ENCODE data around the gene LALBA. TPM values are rescaled to one million over a fixed set of nuclear protein-coding genes. Genes with fewer than 3 reads are reported as not detected.

Gene LALBA
- total RNA-seq, 1 experiment from 2014 or later, result not detected

GRCh38 chr12:48557919-48558318 is 11.9 kb downstream of the LALBA start:
- Histone ChIP-seq H3K9me3 (ENCODE audit: control insufficient read depth, low read depth, low read length) (no peaks in the 10 kb centered on the region), H3K4me1 (ENCODE audit: insufficient read depth, low read length) (no peaks in the 10 kb centered on the region; the same call in 1 of the 2 replicates), H2BK5ac (ENCODE audit: insufficient read length, low read length) (no peak overlapping the region), H2BK20ac (ENCODE audit: low read depth, low read length, poor library complexity, severe bottlenecking) (no peak overlapping the region), H3K56ac (ENCODE audit: insufficient read length, low read depth, low read length) (no peak overlapping the region), H3K23me2 (ENCODE audit: insufficient read length, low read depth, low read length, poor library complexity, severe bottlenecking) (no peaks in the 10 kb centered on the region), H3K4ac (ENCODE audit: low read depth, low read length) (no peak overlapping the region), H3K14ac (ENCODE audit: insufficient read depth, low read length) (no peak overlapping the region), H3K9ac (ENCODE audit: extremely low read depth, insufficient read length, low read length) (no peak overlapping the region), H3K4me2 (ENCODE audit: insufficient read depth, insufficient read length, low read length) (no peak overlapping the region), H4K8ac (replicated peaks; ENCODE audit: insufficient read length, low read depth, low read length) (no peak overlapping the region), H2BK120ac (ENCODE audit: low read depth, low read length, poor library complexity, severe bottlenecking) (no peak overlapping the region), H3K79me1 (ENCODE audit: insufficient read depth, low read depth, low read length, poor library complexity, severe bottlenecking) (no peaks in the 10 kb centered on the region), H3K18ac (ENCODE audit: insufficient read length, low read depth, low read length) (no peak overlapping the region), H4K91ac (ENCODE audit: insufficient read length, low read depth, low read length) (no peak overlapping the region), H2BK12ac (ENCODE audit: insufficient read length, low read depth, low read length) (no peak overlapping the region), H3K27ac (ENCODE audit: insufficient read length, low read depth, low read length) (no peak overlapping the region), H3T11ph (ENCODE audit: low read length) (no peak overlapping the region), H3K27me3 (ENCODE audit: insufficient read depth, low read length) (no peaks in the 10 kb centered on the region), H3K79me2 (ENCODE audit: insufficient read depth, low read length) (no peaks in the 10 kb centered on the region), H2AFZ (ENCODE audit: low read length) (no peak overlapping the region), H4K5ac (ENCODE audit: insufficient read length, low read depth, low read length) (no peak overlapping the region), H4K20me1 (ENCODE audit: control insufficient read depth, insufficient read depth, insufficient read length) (no peaks in the 10 kb centered on the region), H2AK5ac (ENCODE audit: insufficient read length, low read length) (no peak overlapping the region), H2BK15ac (ENCODE audit: low read depth, low read length) (no peak overlapping the region), H3K23ac (ENCODE audit: insufficient read length, low read depth, low read length) (no peak overlapping the region)
- Mint-ChIP-seq H3K27me3 (ENCODE audit: low read depth) (peaks cover 4% of the 10 kb centered on the region; the same call in 1 of the 2 replicates), H3K27ac (no peak overlapping the region), H3K4me3 (no peak overlapping the region), H3K4me1 (peaks cover 10 to 16% of the 10 kb centered on the region in 2 experiments), H3K36me3 (ENCODE audit: insufficient read depth in 1 of 3, low read depth in 3 of 3) (no peaks in the 10 kb centered on the region; a peak in 1 of 7 replicates), H3K9me3 (peaks cover 6 to 32% of the 10 kb centered on the region in 2 experiments; a peak in 4 of 5 replicates)
- TF ChIP-seq, protein P1, sequence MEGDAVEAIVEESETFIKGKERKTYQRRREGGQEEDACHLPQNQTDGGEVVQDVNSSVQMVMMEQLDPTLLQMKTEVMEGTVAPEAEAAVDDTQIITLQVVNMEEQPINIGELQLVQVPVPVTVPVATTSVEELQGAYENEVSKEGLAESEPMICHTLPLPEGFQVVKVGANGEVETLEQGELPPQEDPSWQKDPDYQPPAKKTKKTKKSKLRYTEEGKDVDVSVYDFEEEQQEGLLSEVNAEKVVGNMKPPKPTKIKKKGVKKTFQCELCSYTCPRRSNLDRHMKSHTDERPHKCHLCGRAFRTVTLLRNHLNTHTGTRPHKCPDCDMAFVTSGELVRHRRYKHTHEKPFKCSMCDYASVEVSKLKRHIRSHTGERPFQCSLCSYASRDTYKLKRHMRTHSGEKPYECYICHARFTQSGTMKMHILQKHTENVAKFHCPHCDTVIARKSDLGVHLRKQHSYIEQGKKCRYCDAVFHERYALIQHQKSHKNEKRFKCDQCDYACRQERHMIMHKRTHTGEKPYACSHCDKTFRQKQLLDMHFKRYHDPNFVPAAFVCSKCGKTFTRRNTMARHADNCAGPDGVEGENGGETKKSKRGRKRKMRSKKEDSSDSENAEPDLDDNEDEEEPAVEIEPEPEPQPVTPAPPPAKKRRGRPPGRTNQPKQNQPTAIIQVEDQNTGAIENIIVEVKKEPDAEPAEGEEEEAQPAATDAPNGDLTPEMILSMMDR (conservative IDR thresholded peaks at IDR 0.05), result no peak
- no peak for DNase-seq
- no CpG with 5 or more reads among the region's 4 CpGs for WGBS (ENCODE audit: extremely low coverage, insufficient read length, low lambda C conversion rate)

Measured in H9 (cell line).